Measurements from ENCODE around the gene MSX1. TPM values are rescaled to one million over a fixed set of nuclear protein-coding genes. Genes with fewer than 3 reads are reported as not detected.

MSX1 gene
- total RNA-seq, 1 donor from 2014 or later = not detected

DNA sequence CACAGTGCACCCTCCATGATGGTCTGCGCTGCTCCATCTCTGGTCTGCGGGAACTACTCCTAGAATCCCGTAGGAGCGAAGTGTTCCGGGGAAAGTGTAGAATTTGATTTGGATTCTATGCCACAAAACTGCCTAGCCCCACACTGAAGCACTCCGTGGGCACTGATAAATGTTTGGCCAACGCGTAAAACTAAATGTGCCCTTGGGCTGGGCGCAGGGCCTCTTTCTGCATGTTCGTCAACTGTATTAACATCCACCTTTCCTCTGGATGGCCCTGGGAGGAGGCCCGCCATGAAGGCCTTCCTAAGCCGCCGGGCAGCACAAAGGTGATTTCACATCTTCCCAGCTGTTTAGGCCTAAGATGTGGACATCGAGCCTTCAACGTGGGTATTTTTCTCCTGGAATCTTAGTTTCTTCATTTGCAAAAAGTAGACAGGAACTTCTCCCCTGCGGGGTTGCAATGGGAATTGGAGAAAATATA is 2.6 kb downstream of the MSX1 start:
- Histone ChIP-seq H3K27ac (no peak overlapping the region), H3K4me2 (no peak overlapping the region), H2AFZ (replicated peaks) (no peak overlapping the region), H4K20me1 (ENCODE audit: low read depth) (peaks cover 92% of the 10 kb centered on the region), H3K27me3 (peaks cover 99% of the 10 kb centered on the region), H3K9me3 (ENCODE audit: low read depth) (no peaks in the 10 kb centered on the region), H3K4me1 (peaks cover 36% of the 10 kb centered on the region), H3K79me2 (ENCODE audit: low read depth) (no peaks in the 10 kb centered on the region), H3F3A (ENCODE audit: low read depth) (peaks cover 43% of the 10 kb centered on the region), H3K36me3 (no peaks in the 10 kb centered on the region), H3K4me3 (no peak overlapping the region), H3K9ac (no peak overlapping the region)
- Mint-ChIP-seq H3K27ac (no peak overlapping the region), H3K4me3 (peak overlapping the region; percentile 99), H3K4me1 (peaks cover 69% of the 10 kb centered on the region), H3K36me3 (peaks cover 28% of the 10 kb centered on the region), H3K27me3 (ENCODE audit: insufficient read depth, low read depth) (peaks cover 66% of the 10 kb centered on the region), H3K9me3 (peaks cover 3% of the 10 kb centered on the region)
- TF ChIP-seq, protein P1, sequence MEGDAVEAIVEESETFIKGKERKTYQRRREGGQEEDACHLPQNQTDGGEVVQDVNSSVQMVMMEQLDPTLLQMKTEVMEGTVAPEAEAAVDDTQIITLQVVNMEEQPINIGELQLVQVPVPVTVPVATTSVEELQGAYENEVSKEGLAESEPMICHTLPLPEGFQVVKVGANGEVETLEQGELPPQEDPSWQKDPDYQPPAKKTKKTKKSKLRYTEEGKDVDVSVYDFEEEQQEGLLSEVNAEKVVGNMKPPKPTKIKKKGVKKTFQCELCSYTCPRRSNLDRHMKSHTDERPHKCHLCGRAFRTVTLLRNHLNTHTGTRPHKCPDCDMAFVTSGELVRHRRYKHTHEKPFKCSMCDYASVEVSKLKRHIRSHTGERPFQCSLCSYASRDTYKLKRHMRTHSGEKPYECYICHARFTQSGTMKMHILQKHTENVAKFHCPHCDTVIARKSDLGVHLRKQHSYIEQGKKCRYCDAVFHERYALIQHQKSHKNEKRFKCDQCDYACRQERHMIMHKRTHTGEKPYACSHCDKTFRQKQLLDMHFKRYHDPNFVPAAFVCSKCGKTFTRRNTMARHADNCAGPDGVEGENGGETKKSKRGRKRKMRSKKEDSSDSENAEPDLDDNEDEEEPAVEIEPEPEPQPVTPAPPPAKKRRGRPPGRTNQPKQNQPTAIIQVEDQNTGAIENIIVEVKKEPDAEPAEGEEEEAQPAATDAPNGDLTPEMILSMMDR (IDR thresholded peaks at IDR 0.05) = no peak
- TF ChIP-seq EZH2phosphoT487 (IDR thresholded peaks at IDR 0.05) = no peak
- no peak for TF ChIP-seq EZH2 (IDR thresholded peaks at IDR 0.05)
- DNase-seq (ENCODE audit: low spot score) = peak; percentile 47

DNA sequence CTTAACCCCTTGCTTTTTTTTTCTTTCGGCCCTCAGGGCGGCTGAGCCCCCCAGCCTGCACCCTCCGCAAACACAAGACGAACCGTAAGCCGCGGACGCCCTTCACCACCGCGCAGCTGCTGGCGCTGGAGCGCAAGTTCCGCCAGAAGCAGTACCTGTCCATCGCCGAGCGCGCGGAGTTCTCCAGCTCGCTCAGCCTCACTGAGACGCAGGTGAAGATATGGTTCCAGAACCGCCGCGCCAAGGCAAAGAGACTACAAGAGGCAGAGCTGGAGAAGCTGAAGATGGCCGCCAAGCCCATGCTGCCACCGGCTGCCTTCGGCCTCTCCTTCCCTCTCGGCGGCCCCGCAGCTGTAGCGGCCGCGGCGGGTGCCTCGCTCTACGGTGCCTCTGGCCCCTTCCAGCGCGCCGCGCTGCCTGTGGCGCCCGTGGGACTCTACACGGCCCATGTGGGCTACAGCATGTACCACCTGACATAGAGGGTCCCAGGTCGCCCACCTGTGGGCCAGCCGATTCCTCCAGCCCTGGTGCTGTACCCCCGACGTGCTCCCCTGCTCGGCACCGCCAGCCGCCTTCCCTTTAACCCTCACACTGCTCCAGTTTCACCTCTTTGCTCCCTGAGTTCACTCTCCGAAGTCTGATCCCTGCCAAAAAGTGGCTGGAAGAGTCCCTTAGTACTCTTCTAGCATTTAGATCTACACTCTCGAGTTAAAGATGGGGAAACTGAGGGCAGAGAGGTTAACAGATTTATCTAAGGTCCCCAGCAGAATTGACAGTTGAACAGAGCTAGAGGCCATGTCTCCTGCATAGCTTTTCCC is 3.4 kb downstream of the MSX1 start:
- peaks cover 66% of the 10 kb centered on the region for H3K27me3 Mint-ChIP-seq (ENCODE audit: insufficient read depth, low read depth)
- no peaks in the 10 kb centered on the region for H3K9me3 ChIP-seq (ENCODE audit: low read depth)
- no peak overlapping the region for H3K4me3 ChIP-seq
- no peaks in the 10 kb centered on the region for H3K36me3 ChIP-seq
- H3K27ac ChIP-seq = no peak overlapping the region
- no peak overlapping the region for H3K4me2 ChIP-seq
- no peaks in the 10 kb centered on the region for H3K79me2 ChIP-seq (ENCODE audit: low read depth)
- TF ChIP-seq, protein P1 (IDR thresholded peaks at IDR 0.05) = no peak
- TF ChIP-seq EZH2 (IDR thresholded peaks at IDR 0.05) = peak; percentile 100
- TF ChIP-seq EZH2phosphoT487 (IDR thresholded peaks at IDR 0.05) = peak; percentile 100
- peak; percentile 74 for DNase-seq (ENCODE audit: low spot score)
- H3K27me3 ChIP-seq = peaks cover 99% of the 10 kb centered on the region
- H3K9ac ChIP-seq = no peak overlapping the region
- peak overlapping the region; percentile 99 for H3K4me3 Mint-ChIP-seq
- peaks cover 28% of the 10 kb centered on the region for H3K36me3 Mint-ChIP-seq
- H3K27ac Mint-ChIP-seq = no peak overlapping the region
- H4K20me1 ChIP-seq (ENCODE audit: low read depth) = peaks cover 92% of the 10 kb centered on the region
- H2AFZ ChIP-seq (replicated peaks) = no peak overlapping the region
- H3K9me3 Mint-ChIP-seq = peaks cover 3% of the 10 kb centered on the region
- peaks cover 31% of the 10 kb centered on the region for H3K4me1 ChIP-seq
- peaks cover 37% of the 10 kb centered on the region for H3F3A ChIP-seq (ENCODE audit: low read depth)
- peaks cover 64% of the 10 kb centered on the region for H3K4me1 Mint-ChIP-seq

DNA sequence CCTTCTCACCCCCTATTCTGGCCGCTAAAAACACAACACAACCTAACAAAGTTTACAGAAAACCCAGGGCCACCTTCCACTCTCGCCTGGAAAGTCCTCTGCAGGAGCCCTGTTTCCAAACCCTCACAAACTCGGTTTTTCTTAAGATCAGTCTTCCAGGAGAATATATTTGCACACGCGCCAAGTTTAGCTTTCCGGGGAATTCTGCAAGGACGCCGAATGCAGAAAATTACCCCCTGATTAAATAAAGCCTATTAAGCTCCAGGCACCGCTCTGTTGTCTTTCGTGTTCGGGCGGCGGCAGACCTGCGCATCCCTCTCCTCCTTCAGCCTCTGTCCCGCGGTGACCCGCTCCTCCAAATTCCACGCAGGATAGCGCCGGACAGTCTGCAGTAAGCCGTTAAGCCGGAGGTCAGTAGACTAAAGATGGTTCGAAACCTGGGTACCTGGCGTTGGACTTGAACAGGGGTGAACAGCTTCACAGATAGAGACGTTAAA is 5.0 kb downstream of the MSX1 start:
- Histone ChIP-seq H4K20me1 (ENCODE audit: low read depth) (peaks cover 94% of the 10 kb centered on the region), H3K27ac (no peak overlapping the region), H3K27me3 (peaks cover 99% of the 10 kb centered on the region), H3F3A (ENCODE audit: low read depth) (peaks cover 24% of the 10 kb centered on the region), H3K36me3 (no peaks in the 10 kb centered on the region), H3K79me2 (ENCODE audit: low read depth) (no peaks in the 10 kb centered on the region), H2AFZ (replicated peaks) (no peak overlapping the region), H3K9me3 (ENCODE audit: low read depth) (no peaks in the 10 kb centered on the region), H3K4me1 (peaks cover 24% of the 10 kb centered on the region), H3K9ac (no peak overlapping the region), H3K4me2 (no peak overlapping the region), H3K4me3 (no peak overlapping the region)
- Mint-ChIP-seq H3K4me1 (peaks cover 62% of the 10 kb centered on the region), H3K27ac (no peak overlapping the region), H3K4me3 (peak overlapping the region; percentile 76), H3K36me3 (peaks cover 28% of the 10 kb centered on the region), H3K27me3 (ENCODE audit: insufficient read depth, low read depth) (peaks cover 71% of the 10 kb centered on the region), H3K9me3 (peaks cover 3% of the 10 kb centered on the region)
- TF ChIP-seq EZH2phosphoT487 (IDR thresholded peaks at IDR 0.05) = peak; percentile 94
- TF ChIP-seq, protein P1 (IDR thresholded peaks at IDR 0.05) = no peak
- peak; percentile 97 for TF ChIP-seq EZH2 (IDR thresholded peaks at IDR 0.05)
- peak; percentile 49 for DNase-seq (ENCODE audit: low spot score)

All from neural progenitor cell (in vitro differentiated cells).